IPS-18a (cell line): ENCODE measurements around the gene ASCC1.
"Not testable (repeated sequence)": the region's sequence is repeated elsewhere in the genome, so short reads cannot be mapped to it uniquely, and the experiment has no call there.

ENCODE experiments used
- H3K27ac ChIP-seq: one replicate; pipeline ENCODE4 v1.5.1; 2013; ENCODE audit warnings: low read length
- H3K27me3 ChIP-seq: one replicate; pipeline ENCODE4 v1.6.1; 2013; ENCODE audit warnings: mild to moderate bottlenecking, low read length; ENCODE audit not compliant: control insufficient read depth, insufficient read depth
- H3K36me3 ChIP-seq: one replicate; pipeline ENCODE4 v1.6.1; 2013; ENCODE audit warnings: low read depth, low read length; ENCODE audit not compliant: control insufficient read depth
- H3K4me1 ChIP-seq: one replicate; pipeline ENCODE4 v1.6.1; 2013; ENCODE audit warnings: low read depth, low read length; ENCODE audit not compliant: control insufficient read depth
- H3K4me3 ChIP-seq: one replicate; pipeline ENCODE4 v1.5.1; 2013; ENCODE audit warnings: low read length
- H3K9ac ChIP-seq: one replicate; pipeline ENCODE4 v1.6.1; 2013; ENCODE audit warnings: mild to moderate bottlenecking, low read length, moderate library complexity
- H3K9me3 ChIP-seq: one replicate; pipeline ENCODE4 v1.6.1; 2013; ENCODE audit warnings: low read depth, low read length; ENCODE audit not compliant: control insufficient read depth

Gene ASCC1

GRCh38 chr10:72211832-72212231 lies 4.2 kb downstream of the ASCC1 start:
- H3K4me1 ChIP-seq, H3K4me3 ChIP-seq, H3K9ac ChIP-seq, H3K9me3 ChIP-seq, H3K27me3 ChIP-seq, H3K36me3 ChIP-seq, H3K27ac ChIP-seq: not testable (repeated sequence)

GRCh38 chr10:72211381-72211780 lies 4.7 kb downstream of the ASCC1 start:
- H3K4me3 ChIP-seq, H3K4me1 ChIP-seq, H3K27ac ChIP-seq, H3K9ac ChIP-seq, H3K9me3 ChIP-seq, H3K27me3 ChIP-seq: not testable (repeated sequence)
- H3K36me3 ChIP-seq: peaks cover 10% of the 10 kb centered on the region

- not testable (repeated sequence) for H3K4me3 ChIP-seq, H3K27ac ChIP-seq, H3K27me3 ChIP-seq, H3K9ac ChIP-seq, H3K4me1 ChIP-seq, H3K9me3 ChIP-seq
- peaks cover 10% of the 10 kb centered on the region for H3K36me3 ChIP-seq
Observed at GRCh38 chr10:72208526-72208925, 7.5 kb downstream of the ASCC1 start.

DNA sequence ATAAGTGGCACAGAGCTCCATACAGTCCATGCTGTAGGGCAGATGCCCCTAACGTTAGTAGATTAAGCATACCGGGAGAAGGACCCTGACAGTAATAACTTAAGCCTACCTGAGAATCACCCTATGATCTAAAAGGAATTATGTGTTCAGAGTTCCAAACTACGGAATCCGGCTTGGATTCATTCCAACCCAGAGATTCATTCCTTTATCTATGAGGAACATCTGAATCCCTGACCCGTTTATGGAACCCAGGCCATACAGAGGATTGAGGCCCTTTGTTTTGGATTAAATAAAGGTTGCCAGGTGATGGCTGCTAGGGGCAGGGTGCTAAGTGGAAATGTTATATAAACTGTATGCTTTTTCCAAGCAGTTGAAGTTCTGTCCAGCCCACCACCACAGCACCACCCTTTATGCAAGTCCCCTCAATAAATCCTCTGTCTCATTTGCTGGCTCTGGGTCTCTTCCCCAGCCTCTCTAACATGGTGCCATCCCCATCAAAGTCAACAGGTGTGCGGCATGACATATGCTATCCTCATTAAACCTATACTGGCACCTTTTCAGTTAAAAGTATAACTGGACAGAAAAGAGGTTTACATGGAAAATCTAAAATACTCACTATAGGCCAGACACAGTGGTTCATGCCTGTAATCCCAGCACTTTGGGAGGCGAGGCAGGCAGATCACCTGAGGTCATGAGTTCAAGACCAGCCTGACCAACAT lies 9.4 kb downstream of the ASCC1 start:
- Histone ChIP-seq H3K9ac (no peak overlapping the region), H3K27ac (no peak overlapping the region), H3K36me3 (peaks cover 15% of the 10 kb centered on the region), H3K9me3 (no peaks in the 10 kb centered on the region), H3K4me3 (no peak overlapping the region), H3K27me3 (no peaks in the 10 kb centered on the region), H3K4me1 (no peaks in the 10 kb centered on the region)

- no peaks in the 10 kb centered on the region for H3K9me3 ChIP-seq
- peaks cover 15% of the 10 kb centered on the region for H3K36me3 ChIP-seq
- H3K9ac ChIP-seq: no peak overlapping the region
- H3K27me3 ChIP-seq: no peaks in the 10 kb centered on the region
- H3K4me1 ChIP-seq: no peaks in the 10 kb centered on the region
- no peak overlapping the region for H3K27ac ChIP-seq
- no peak overlapping the region for H3K4me3 ChIP-seq
Observed at GRCh38 chr10:72204724-72205123, 11.4 kb downstream of the ASCC1 start.

GRCh38 chr10:72204296-72204695 lies 11.8 kb downstream of the ASCC1 start:
- peaks cover 15% of the 10 kb centered on the region for H3K36me3 ChIP-seq
- no peaks in the 10 kb centered on the region for H3K9me3 ChIP-seq
- no peaks in the 10 kb centered on the region for H3K27me3 ChIP-seq
- no peak overlapping the region for H3K4me3 ChIP-seq
- no peaks in the 10 kb centered on the region for H3K4me1 ChIP-seq
- H3K9ac ChIP-seq: no peak overlapping the region
- no peak overlapping the region for H3K27ac ChIP-seq

- H3K4me1 ChIP-seq: no peaks in the 10 kb centered on the region
- no peak overlapping the region for H3K9ac ChIP-seq
- peaks cover 13% of the 10 kb centered on the region for H3K36me3 ChIP-seq
- H3K4me3 ChIP-seq: no peak overlapping the region
- no peak overlapping the region for H3K27ac ChIP-seq
- no peaks in the 10 kb centered on the region for H3K9me3 ChIP-seq
- H3K27me3 ChIP-seq: no peaks in the 10 kb centered on the region
Observed at GRCh38 chr10:72201293-72201692, 14.8 kb downstream of the ASCC1 start.

GRCh38 chr10:72200883-72201282 lies 15.2 kb downstream of the ASCC1 start:
- Histone ChIP-seq H3K36me3 (peaks cover 13% of the 10 kb centered on the region), H3K9ac (no peak overlapping the region), H3K4me3 (no peak overlapping the region), H3K4me1 (no peaks in the 10 kb centered on the region), H3K27ac (no peak overlapping the region), H3K27me3 (no peaks in the 10 kb centered on the region), H3K9me3 (no peaks in the 10 kb centered on the region)

DNA sequence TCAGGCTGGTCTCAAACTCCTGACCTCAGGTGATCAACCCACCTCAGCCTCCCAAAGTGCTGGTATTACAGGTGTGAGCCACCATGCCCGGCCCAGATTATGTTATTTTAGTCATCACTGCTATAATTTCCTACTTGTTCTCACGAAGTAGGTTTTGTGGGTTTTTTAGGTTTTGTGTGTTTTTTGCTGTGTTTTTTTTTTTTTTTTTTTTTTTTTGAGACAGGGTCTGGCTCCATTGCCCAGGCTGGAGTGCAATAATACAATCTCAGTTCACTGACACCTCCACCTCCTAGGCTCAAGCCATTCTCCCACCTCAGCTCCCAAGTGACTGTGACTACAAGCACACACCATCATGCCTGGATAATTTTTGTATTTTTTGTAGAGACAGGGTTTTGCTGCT lies 21.1 kb downstream of the ASCC1 start:
- no peaks in the 10 kb centered on the region for H3K27me3 ChIP-seq
- no peak overlapping the region for H3K9ac ChIP-seq
- H3K4me3 ChIP-seq: no peak overlapping the region
- H3K36me3 ChIP-seq: peaks cover 11% of the 10 kb centered on the region
- H3K27ac ChIP-seq: no peak overlapping the region
- H3K9me3 ChIP-seq: no peaks in the 10 kb centered on the region
- no peaks in the 10 kb centered on the region for H3K4me1 ChIP-seq

DNA sequence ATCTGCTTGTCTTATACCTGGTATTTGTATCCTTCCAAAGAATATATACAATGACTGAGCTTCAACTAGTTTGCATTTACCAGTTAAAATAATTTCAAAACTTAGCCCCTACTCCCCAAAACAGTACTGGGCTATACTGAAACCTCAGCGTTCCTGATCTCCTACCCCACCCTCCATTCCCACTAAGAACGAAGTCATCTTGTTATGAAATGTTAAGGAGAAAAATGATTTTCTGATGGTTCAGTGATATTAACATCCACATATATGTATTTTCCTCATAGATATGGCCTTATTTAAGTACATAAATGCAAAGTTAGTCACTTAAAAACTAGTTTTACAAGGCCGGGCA lies 29.1 kb downstream of the ASCC1 start:
- Histone ChIP-seq H3K27me3 (no peaks in the 10 kb centered on the region), H3K36me3 (no peaks in the 10 kb centered on the region), H3K4me1 (no peaks in the 10 kb centered on the region), H3K27ac (no peak overlapping the region), H3K4me3 (no peak overlapping the region), H3K9ac (no peak overlapping the region), H3K9me3 (peaks cover 7% of the 10 kb centered on the region)

- Histone ChIP-seq H3K27ac (no peak overlapping the region), H3K36me3 (no peaks in the 10 kb centered on the region), H3K27me3 (no peaks in the 10 kb centered on the region), H3K4me3 (no peak overlapping the region), H3K9ac (no peak overlapping the region), H3K4me1 (no peaks in the 10 kb centered on the region), H3K9me3 (peaks cover 7% of the 10 kb centered on the region)
Observed at GRCh38 chr10:72186258-72186981, 29.7 kb downstream of the ASCC1 start.

DNA sequence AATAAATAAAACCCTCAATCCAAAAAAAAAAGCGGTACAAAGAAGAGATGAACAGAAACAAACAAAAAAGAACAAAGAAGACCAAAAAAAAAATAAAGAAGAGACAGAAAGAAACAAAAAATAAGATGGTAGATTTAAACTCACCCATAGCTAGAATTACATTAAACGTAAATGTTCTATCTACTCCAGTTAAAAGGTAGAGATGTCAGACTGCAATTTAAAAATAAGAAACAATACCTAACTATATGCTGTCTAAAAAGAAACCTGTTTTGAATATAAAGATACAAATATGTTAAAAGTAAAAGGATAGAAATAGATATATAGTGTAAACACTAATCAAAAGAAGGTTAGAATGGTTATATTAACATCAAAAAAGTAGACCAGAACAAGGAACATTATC lies 31.9 kb downstream of the ASCC1 start:
- peaks cover under 1% of the 10 kb centered on the region for H3K36me3 ChIP-seq

More for the DNA sequence above, 31.9 kb downstream of the ASCC1 start:
- H3K9ac ChIP-seq: no peak overlapping the region
- H3K27me3 ChIP-seq: no peaks in the 10 kb centered on the region
- peaks cover 7% of the 10 kb centered on the region for H3K9me3 ChIP-seq
- no peaks in the 10 kb centered on the region for H3K4me1 ChIP-seq
- H3K27ac ChIP-seq: no peak overlapping the region
- H3K4me3 ChIP-seq: no peak overlapping the region
